ENCODE results near the gene COA3. TPM values are rescaled to one million over a fixed set of nuclear protein-coding genes. Genes with fewer than 3 reads are reported as not detected.

The COA3 gene
- total RNA-seq = 10 to 100 TPM; 62.3 to 74.1 TPM
- 100 to 1,000 TPM; 132 to 294 TPM for polyA plus RNA-seq

- Histone ChIP-seq H3K9ac (ENCODE audit: low read depth in 1 of 2, low read length in 2 of 2) (peak within 1 kb of the TSS; percentile 82 to 96), H3K36me3 (ENCODE audit: control insufficient read depth in 4 of 4, insufficient read depth in 3 of 4, low read depth in 1 of 4, low read length in 3 of 4) (peaks cover 0 to 2% (median under 1%) of the 10 kb centered on the region in 4 donors), H3K9me3 (ENCODE audit: control insufficient read depth in 4 of 4, low read length in 3 of 4) (no peaks in the 10 kb centered on the region), H3K27ac (ENCODE audit: low read depth in 1 of 2, low read length in 2 of 2) (peak within 1 kb of the TSS; percentile 25 to 38), H3K4me3 (ENCODE audit: low read depth in 1 of 3, low read length in 3 of 3) (peak within 1 kb of the TSS; percentile 50 to 99 (median 99)), H3K27me3 (ENCODE audit: control insufficient read depth in 4 of 4, insufficient read depth in 4 of 4, low read length in 3 of 4) (no peaks in the 10 kb centered on the region), H3K4me1 (ENCODE audit: control insufficient read depth in 4 of 4, insufficient read depth in 4 of 4, low read length in 3 of 4) (peaks cover 7 to 25% (median 18%) of the 10 kb centered on the region in 4 donors)
- peak; percentile 87 for DNase-seq (ENCODE audit: low spot score)
- 26% methylated on average over 66 of the region's 66 CpGs for WGBS
- peak; percentile 7 to 52 for TF ChIP-seq RAD21 (IDR thresholded peaks at IDR 0.05)
- peak; percentile 55 for TF ChIP-seq MAX (IDR thresholded peaks at IDR 0.05)
- peak in 1 of 2 donors; percentile 26 for TF ChIP-seq RXRA (IDR thresholded peaks at IDR 0.05)
- TF ChIP-seq EGR1 (IDR thresholded peaks at IDR 0.05; ENCODE audit: low read depth in 2 of 2) = no peak
- peak; percentile 37 for TF ChIP-seq FOXA1 (IDR thresholded peaks at IDR 0.05)
- peak; percentile 99 for TF ChIP-seq YY1 (IDR thresholded peaks at IDR 0.05)
- peak; percentile 71 for TF ChIP-seq ZBTB33 (IDR thresholded peaks at IDR 0.05)
- no peak for TF ChIP-seq ATF3 (IDR thresholded peaks at IDR 0.05)
- no peak for TF ChIP-seq NR2F2 (IDR thresholded peaks at IDR 0.05)
- peak; percentile 22 to 25 for TF ChIP-seq HNF4A (conservative IDR thresholded peaks at IDR 0.05)
- TF ChIP-seq REST (IDR thresholded peaks at IDR 0.05) = peak; percentile 73
- peak in 1 of 2 donors; percentile 73 for TF ChIP-seq GABPA (IDR thresholded peaks at IDR 0.05 in 1 of 2, conservative IDR thresholded peaks at IDR 0.05 in 1 of 2)
- TF ChIP-seq TAF1 (conservative IDR thresholded peaks at IDR 0.05) = no peak
- no peak for TF ChIP-seq CTCF (IDR thresholded peaks at IDR 0.05; ENCODE audit: low read depth, low read length, missing input control)
- TF ChIP-seq FOXA2 (IDR thresholded peaks at IDR 0.05) = no peak
- peak; percentile 42 for TF ChIP-seq SP1 (IDR thresholded peaks at IDR 0.05)
These were observed at the start of gene COA3, which contains the start of gene CNTD1 for GRCh38 chr17:42798383-42799380. Gene COA3 (minus strand): TSS chr17:42798704. CDS start chr17:42798681, 23 bp downstream. Gene CNTD1 (plus strand): TSS chr17:42798861. CDS start chr17:42799068, 207 bp downstream.
